ENCODE measurements around the gene PIEZO2.

DNA sequence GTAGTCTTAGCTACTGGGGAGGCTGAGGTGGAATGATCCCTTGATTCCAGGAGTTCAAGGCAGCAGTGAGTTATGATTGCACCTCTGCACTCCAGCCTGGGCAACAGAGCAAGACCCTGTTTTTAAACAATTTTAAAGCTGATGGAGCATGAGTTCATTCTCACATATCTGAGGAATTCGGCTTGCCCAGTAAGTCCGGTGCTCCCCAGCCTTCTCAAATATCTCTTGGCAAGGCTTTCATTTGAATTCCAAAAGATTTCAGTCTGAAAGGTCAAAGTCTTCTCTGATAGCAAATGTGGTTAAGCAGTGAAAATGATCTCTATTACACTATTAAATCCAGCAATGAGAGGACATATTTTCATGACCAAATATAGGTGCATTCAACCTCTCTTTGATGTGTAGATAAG is 27.9 kb downstream of the PIEZO2 start:
- TF ChIP-seq TAF1 (IDR thresholded peaks at IDR 0.05; ENCODE audit: borderline replicate concordance, low read depth, low read length) (no peak), POLR2A (IDR thresholded peaks at IDR 0.05; ENCODE audit: low read depth, low read length) (no peak)

Data from GM12892 (cell line).